ENCODE measurements around the gene ONECUT1.

The ONECUT1 gene

DNA sequence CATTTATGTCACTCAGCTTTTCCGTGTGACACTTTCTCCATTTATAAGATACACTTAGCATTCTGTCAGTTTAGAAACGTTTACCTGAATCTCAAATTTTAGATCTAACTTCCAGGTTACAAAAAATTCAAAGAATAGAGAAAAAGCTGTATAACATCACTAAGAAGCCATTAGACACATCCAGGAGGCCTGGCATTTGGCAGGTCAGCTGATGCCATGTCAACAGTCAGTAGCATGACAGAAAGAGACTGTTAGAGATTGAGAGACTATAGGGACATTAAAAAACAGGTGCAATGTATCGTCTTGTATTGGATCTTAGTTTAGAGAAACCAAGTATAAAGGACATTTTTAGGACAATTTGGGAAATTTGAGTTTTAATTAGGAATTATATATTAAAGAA, 57.6 kb downstream of the ONECUT1 start:
- Mint-ChIP-seq H3K36me3 (no peaks in the 10 kb centered on the region), H3K4me1 (peaks cover 26% of the 10 kb centered on the region), H3K4me3 (no peak overlapping the region), H3K27ac (peak overlapping the region; percentile 57), H3K9me3 (no peaks in the 10 kb centered on the region), H3K27me3 (no peaks in the 10 kb centered on the region)

DNA sequence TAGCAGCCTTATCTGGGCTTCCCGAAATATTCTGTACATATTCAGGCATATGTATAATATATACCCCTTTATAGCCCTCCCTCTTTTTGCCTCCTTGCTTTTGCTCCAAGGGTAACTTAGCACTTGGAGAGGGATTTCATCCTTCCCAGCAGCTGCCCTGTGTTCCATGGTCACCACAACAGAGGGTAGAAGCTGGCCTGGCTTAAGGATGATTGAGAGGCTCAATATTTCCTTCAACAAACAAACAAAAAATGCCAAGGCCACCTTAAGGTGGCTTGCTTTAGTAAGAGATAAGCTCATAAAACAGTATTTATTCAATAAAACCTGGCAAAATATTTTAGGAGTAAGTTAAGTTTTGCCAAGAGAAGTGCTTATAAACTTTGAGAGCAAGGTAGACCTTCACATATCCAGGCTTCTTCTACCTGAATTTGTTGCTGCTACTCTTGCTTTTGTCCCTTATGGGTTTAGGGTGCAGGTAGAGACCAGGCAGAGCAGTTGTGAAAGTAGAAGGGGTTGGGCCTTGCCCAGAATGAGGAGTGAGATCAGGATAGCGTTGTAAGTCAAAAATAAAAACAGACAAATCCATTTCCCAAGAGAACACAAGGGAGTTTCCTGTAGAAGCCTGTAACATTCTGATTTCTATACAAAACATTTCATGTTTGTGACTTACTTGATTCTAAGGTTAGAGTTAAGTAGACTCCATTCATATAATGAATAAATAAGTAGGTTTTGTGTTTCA, 58.2 kb downstream of the ONECUT1 start:
- no peaks in the 10 kb centered on the region for H3K27me3 Mint-ChIP-seq
- no peak overlapping the region for H3K4me3 Mint-ChIP-seq
- H3K4me1 Mint-ChIP-seq, result peaks cover 26% of the 10 kb centered on the region
- H3K27ac Mint-ChIP-seq, result peak overlapping the region; percentile 25
- H3K9me3 Mint-ChIP-seq, result no peaks in the 10 kb centered on the region
- no peaks in the 10 kb centered on the region for H3K36me3 Mint-ChIP-seq

DNA sequence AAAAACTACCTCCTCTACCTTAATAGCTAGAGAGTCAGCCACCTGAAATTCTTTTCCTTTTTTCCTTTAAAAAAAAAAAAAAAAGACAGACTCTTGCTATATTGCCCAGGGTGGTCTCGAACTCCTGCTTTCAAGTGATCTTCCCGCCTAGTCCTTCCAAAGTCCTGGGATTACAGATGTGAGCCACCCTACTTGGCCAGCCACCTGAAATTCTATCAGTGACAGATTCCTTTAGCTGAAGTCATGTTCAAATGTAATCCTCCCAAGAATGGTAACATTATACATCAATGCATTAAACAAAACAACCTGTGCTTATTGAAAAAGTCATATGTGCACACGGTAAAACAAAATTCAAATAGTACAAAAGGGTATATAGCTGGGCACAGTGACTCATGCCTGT, 59.1 kb downstream of the ONECUT1 start:
- Mint-ChIP-seq H3K27ac (peak overlapping the region; percentile 89), H3K9me3 (no peaks in the 10 kb centered on the region), H3K4me3 (no peak overlapping the region), H3K4me1 (peaks cover 26% of the 10 kb centered on the region), H3K36me3 (no peaks in the 10 kb centered on the region), H3K27me3 (no peaks in the 10 kb centered on the region)

DNA sequence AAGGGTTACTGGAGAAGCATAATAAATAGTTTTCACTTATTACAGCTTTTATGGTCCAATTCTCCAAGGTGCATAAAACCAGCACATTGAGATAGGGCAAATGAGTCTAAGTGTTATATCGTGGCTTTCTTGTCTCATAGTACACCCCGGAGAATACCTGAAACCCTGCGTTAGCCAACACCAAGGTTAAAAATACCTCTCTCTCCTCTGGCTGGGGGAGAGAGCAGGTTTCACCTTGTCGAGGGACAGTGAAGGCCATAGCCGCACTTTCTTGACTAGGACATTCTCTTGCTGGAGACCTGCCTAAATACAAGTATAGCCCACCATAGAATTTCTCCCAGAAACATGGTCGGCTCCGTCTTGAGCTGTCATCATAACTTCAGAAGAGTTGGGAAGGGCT, 59.5 kb downstream of the ONECUT1 start:
- Mint-ChIP-seq H3K36me3 (no peaks in the 10 kb centered on the region), H3K9me3 (no peaks in the 10 kb centered on the region), H3K4me1 (peaks cover 26% of the 10 kb centered on the region), H3K27me3 (no peaks in the 10 kb centered on the region), H3K27ac (peak overlapping the region; percentile 90), H3K4me3 (peak overlapping the region; percentile 16)

DNA sequence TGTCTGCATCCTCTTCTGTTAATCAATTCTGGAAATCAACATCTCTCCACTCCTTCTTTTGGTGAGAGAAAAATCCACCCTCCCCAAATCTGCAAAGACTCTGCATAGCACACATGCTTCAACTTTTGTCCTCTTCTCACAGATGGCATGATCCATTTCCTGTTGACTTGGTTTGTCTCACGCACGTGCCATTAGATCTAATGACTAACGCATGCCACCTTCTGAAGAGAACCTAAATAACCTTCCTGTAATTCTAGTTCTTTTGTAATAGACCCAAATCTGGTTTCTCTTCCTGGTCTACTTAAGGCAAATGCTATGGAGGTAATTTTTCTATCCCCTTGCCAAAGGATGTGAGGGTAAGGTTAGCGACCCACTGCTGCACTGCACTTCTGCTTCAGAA, 60.0 kb downstream of the ONECUT1 start:
- Mint-ChIP-seq H3K4me3 (peak overlapping the region; percentile 16), H3K27ac (peak overlapping the region; percentile 90), H3K36me3 (no peaks in the 10 kb centered on the region), H3K4me1 (peaks cover 26% of the 10 kb centered on the region), H3K9me3 (no peaks in the 10 kb centered on the region), H3K27me3 (no peaks in the 10 kb centered on the region)

DNA sequence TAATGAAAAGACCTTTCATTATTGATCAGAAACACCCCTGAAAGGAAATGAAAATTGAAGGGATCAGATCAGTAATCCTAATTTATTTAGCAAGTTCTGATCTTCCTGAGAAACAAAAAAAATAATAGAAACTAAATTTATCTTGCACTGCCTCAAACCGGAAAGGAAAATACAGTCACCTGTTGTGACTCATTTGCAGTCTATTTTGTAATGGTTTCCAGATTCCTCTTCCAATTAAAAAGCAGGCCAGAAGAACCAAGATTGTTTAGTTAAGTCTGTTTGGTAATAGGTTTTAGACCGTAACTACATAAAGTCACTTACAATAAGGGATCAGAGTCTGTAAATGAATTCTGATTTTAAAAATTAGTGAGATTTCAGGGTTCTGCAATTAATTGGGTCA, 61.2 kb downstream of the ONECUT1 start:
- H3K27ac Mint-ChIP-seq, result peak overlapping the region; percentile 48
- H3K27me3 Mint-ChIP-seq, result no peaks in the 10 kb centered on the region
- no peaks in the 10 kb centered on the region for H3K36me3 Mint-ChIP-seq
- H3K4me1 Mint-ChIP-seq, result peaks cover 26% of the 10 kb centered on the region
- no peak overlapping the region for H3K4me3 Mint-ChIP-seq
- no peaks in the 10 kb centered on the region for H3K9me3 Mint-ChIP-seq

DNA sequence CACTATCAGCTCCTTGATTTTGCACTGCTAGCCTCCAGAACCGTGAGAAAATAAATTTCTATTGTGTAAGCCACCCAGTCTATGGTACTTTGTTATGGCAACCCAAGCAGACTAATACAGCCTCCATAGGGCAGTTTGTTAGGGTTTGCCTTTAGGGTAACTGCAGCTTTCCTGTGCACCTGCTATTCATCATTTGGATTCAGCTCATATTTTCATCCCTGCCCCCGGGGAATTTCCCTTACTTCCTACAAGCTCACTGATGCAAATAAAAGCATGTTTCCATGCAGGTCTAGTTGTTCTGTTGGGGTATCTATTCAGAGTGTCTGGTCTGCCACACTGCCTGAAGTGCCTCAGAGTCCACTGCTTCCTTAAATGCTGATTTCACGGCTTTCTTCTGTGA, 62.3 kb downstream of the ONECUT1 start:
- Mint-ChIP-seq H3K36me3 (no peaks in the 10 kb centered on the region), H3K4me1 (peaks cover 26% of the 10 kb centered on the region), H3K27ac (no peak overlapping the region), H3K27me3 (no peaks in the 10 kb centered on the region), H3K9me3 (no peaks in the 10 kb centered on the region), H3K4me3 (no peak overlapping the region)

DNA sequence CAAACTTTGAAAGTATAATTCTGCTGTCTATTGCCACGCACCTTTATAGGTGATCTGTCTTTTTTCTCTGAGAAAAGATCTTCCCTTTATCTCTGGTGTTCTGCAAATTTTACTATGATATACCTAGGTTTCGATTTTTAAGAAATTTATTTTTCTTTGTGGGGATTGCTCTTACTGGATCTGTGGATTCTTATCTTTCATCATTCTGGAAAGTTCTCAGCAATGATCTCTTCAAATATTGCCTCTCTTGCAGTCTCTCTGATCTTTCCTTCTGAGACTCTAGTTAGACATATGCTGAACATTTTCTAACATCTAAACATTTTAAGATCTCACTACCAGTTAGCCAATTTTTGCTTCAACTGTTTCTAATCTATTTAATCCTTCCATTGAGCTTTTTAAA, 63.9 kb downstream of the ONECUT1 start:
- Mint-ChIP-seq H3K9me3 (no peaks in the 10 kb centered on the region), H3K36me3 (no peaks in the 10 kb centered on the region), H3K4me1 (peaks cover 25% of the 10 kb centered on the region), H3K4me3 (no peak overlapping the region), H3K27ac (no peak overlapping the region), H3K27me3 (no peaks in the 10 kb centered on the region)

DNA sequence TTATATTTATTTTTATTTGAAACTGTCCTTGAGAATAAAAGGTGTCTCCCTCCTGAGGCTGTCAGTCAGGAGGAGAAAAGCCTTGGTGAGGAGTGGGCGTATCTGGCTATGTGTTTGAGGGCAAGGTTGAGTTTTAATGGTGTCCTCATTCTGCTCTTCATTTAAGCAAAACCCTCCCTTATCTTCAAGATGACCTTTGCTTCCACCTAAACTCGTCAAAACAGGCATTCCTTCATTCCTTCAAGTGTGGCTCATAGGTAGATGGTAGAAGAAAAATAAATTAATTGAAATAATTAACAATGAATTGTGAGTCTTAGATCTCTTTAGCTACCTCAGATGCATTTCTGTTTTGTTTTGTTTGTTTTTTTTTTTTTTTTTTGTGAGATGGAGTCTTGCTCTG, 71.6 kb downstream of the ONECUT1 start:
- Mint-ChIP-seq H3K4me3 (no peak overlapping the region), H3K27me3 (no peaks in the 10 kb centered on the region), H3K9me3 (no peaks in the 10 kb centered on the region), H3K4me1 (no peaks in the 10 kb centered on the region), H3K36me3 (no peaks in the 10 kb centered on the region), H3K27ac (no peak overlapping the region)

DNA sequence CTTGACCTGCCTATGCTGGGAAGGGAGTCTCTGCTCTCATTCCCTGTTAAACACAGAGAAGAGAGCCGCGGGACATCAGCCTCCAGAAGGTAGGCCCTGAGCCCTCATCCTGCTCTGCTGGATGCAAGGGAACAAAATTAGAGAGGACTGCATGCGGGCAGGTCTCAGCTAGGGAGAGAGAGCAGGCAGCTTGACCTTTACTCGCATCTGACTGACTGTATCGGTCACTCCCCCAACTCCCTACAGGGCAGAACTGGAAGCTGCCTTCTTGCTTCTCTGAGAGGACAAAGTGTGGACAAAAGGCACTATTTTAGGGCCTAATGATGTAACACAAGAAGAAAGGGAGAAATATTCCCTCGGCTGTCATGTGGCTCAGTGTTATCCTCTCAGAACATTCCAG, 72.2 kb downstream of the ONECUT1 start:
- Mint-ChIP-seq H3K4me3 (no peak overlapping the region), H3K27ac (no peak overlapping the region), H3K36me3 (no peaks in the 10 kb centered on the region), H3K4me1 (no peaks in the 10 kb centered on the region), H3K27me3 (no peaks in the 10 kb centered on the region), H3K9me3 (no peaks in the 10 kb centered on the region)

DNA sequence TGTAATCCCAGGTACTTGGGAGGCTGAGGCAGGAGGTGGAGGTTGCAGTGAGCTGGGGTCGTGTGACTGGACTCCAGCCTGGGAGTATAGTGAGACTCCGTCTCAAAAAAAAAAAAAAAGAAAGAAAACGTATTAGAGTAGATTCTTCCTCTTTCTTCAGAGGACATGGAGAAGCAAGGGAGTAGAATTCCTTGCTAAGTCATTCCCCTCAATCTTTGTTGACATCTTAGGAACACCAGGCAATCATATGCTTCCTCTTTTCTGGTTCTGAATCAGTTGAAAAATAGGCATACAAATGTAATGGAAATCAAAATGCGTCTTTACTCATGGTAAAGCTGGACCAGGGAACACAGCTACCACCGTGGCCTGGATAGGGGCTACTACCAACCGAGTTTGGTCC, 72.7 kb downstream of the ONECUT1 start:
- Mint-ChIP-seq H3K4me3 (no peak overlapping the region), H3K27ac (no peak overlapping the region), H3K9me3 (no peaks in the 10 kb centered on the region), H3K36me3 (no peaks in the 10 kb centered on the region), H3K27me3 (no peaks in the 10 kb centered on the region), H3K4me1 (no peaks in the 10 kb centered on the region)

DNA sequence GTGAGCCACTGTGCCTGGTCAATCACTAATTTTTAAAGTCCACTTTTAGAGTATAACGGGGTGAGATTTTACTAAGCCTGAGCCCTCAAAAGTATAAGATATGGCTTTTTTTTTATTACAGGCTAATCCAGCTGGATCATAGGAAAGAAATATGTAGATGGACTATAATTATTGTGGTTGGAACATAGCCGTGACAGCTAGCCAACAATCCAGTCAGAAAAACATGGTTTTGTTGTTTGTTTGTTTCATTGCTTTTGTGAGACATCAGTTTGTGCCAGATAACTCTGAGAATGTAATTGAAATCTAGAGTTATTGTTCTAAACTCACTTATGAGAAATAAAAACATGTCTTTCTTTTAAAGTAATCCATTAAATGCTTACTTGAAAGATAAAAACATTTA, 73.6 kb downstream of the ONECUT1 start:
- Mint-ChIP-seq H3K4me1 (no peaks in the 10 kb centered on the region), H3K27ac (no peak overlapping the region)

DNA sequence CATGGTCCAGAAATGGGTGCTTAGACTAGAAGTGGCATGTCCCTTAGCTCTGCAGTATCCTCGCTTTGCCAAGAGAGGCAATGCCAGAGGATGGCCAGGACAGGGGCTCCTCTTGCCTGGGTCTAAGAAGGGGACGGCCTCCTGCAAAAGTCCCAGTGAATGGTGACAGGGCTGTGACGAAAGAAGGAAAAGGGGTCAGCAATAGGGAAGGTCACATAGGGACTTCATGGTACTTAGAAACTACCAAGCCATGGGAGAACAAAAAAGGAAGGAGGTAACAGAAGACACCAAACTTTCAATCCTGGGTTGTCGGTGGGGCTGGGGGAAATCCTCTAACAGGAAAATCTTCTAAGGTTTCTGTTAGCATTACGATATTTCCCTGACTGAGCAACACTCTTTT, 74.7 kb downstream of the ONECUT1 start:
- H3K27ac Mint-ChIP-seq, result no peak overlapping the region
- H3K27me3 Mint-ChIP-seq, result no peaks in the 10 kb centered on the region
- no peaks in the 10 kb centered on the region for H3K4me1 Mint-ChIP-seq

More for the DNA sequence above, 73.6 kb downstream of the ONECUT1 start:
- Mint-ChIP-seq H3K36me3 (no peaks in the 10 kb centered on the region), H3K4me3 (no peak overlapping the region), H3K27me3 (no peaks in the 10 kb centered on the region), H3K9me3 (no peaks in the 10 kb centered on the region)

DNA sequence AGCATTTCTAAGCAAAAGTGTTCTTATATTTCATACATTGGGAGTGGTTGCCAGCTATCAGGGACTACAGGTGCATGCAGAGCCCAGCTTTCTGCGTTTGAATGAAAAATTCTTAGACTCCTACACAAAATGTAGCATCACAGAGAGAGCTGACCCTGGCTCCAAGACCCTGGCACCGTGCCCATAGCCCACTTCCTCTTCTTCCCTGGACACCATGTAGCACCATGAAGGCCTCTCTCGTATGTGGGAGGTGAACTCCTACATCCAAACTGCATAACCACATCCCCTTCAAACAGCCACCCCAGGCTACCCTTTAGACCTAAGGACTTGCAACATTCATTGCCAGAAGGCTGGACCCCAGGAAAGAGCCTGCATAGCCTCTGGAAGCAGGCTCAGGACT, 75.2 kb downstream of the ONECUT1 start:
- no peak overlapping the region for H3K4me3 Mint-ChIP-seq
- no peaks in the 10 kb centered on the region for H3K27me3 Mint-ChIP-seq
- no peaks in the 10 kb centered on the region for H3K4me1 Mint-ChIP-seq
- H3K27ac Mint-ChIP-seq, result no peak overlapping the region
- H3K9me3 Mint-ChIP-seq, result no peaks in the 10 kb centered on the region
- H3K36me3 Mint-ChIP-seq, result no peaks in the 10 kb centered on the region

More for the DNA sequence above, 74.7 kb downstream of the ONECUT1 start:
- H3K4me3 Mint-ChIP-seq, result no peak overlapping the region
- H3K36me3 Mint-ChIP-seq, result no peaks in the 10 kb centered on the region
- no peaks in the 10 kb centered on the region for H3K9me3 Mint-ChIP-seq

DNA sequence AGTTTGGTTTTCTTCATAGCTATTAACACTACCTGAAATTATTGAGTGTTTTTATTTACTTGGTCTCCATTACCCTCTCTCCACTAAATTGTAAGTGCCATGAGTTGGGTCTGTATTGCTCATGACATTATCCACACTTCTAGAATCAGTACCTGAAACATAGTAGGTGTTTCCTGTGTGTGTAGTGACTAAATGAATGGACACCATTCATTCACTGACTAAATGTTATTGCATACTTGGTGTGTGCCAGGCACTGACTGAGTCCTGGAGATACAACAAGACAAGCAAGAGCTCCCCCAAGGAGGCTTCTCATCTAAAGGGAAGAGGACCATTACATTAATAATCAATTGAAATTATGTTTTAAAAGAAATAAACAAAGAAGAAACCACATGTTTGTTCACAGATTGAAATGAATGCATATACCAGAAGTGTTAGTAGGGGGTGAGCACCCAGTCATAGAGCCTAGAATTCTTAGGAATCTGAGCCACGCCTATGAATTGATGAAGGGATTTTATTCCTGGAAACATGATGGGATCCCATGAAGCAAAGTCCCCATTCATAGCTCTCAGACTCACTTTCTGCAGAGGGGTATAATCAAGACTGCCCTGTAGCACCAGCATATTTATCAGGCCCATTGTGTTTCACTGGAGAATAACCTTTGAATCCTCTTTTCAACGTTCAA, 79.3 kb downstream of the ONECUT1 start:
- no peaks in the 10 kb centered on the region for H3K36me3 Mint-ChIP-seq
- no peaks in the 10 kb centered on the region for H3K27me3 Mint-ChIP-seq
- no peak overlapping the region for H3K4me3 Mint-ChIP-seq
- H3K27ac Mint-ChIP-seq, result no peak overlapping the region
- H3K4me1 Mint-ChIP-seq, result no peaks in the 10 kb centered on the region
- H3K9me3 Mint-ChIP-seq, result no peaks in the 10 kb centered on the region

DNA sequence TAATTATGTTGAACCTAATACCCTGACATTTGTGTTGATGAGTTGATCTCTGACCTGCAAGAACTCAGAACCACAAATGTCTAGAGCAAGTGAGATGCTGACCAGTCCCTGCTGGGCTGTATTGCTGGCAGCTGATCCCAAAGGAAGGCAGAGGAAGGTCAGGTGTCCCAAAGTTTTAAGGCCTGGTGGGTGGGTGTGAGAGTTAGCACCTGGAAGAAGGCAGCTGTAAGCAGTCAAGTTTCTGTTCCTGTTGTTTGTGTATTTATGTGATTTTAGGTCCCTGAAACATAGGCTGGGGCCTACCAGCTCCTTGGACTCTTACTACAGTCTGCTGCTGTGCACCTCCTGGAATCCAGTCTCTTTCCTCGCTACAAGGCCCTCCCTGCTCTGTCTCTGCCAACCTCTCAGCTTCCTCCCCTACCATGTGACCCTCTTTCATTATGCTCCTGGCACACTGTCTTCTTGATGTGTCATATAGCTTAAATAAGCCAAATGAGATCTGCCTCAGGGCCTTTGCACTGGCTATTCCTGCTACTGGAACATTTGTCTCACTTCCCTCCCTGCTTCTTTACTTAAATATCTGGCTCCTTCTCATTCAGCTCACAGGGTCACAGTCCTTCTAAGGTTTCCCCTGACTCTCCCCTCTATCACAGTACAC, 80.0 kb downstream of the ONECUT1 start:
- H3K27ac Mint-ChIP-seq, result no peak overlapping the region

More for the DNA sequence above, 80.0 kb downstream of the ONECUT1 start:
- Mint-ChIP-seq H3K9me3 (no peaks in the 10 kb centered on the region), H3K4me1 (no peaks in the 10 kb centered on the region), H3K4me3 (no peak overlapping the region), H3K27me3 (no peaks in the 10 kb centered on the region), H3K36me3 (no peaks in the 10 kb centered on the region)

Measured in activated naive CD4-positive, alpha-beta T cell treated with anti-CD3 and anti-CD28 coated beads, Interleukin-2, amount 50 U/mL, for 24 hours (primary cell).